AG09319 (cell line): ENCODE results near the gene SLC10A6.

Experiments used
- DNase-seq: peaks from one replicate; pipeline ENCODE4 v3.0.0-alpha.2; 2010; ENCODE audit warnings: low read depth; ENCODE audit errors: extremely low read depth
- CTCF ChIP-seq: IDR thresholded peaks from 2 replicates; pipeline ENCODE4 v1.5.1; 2011; ENCODE audit warnings: low read depth, mild to moderate bottlenecking, inconsistent platforms, low read length, moderate library complexity

Gene SLC10A6

DNA sequence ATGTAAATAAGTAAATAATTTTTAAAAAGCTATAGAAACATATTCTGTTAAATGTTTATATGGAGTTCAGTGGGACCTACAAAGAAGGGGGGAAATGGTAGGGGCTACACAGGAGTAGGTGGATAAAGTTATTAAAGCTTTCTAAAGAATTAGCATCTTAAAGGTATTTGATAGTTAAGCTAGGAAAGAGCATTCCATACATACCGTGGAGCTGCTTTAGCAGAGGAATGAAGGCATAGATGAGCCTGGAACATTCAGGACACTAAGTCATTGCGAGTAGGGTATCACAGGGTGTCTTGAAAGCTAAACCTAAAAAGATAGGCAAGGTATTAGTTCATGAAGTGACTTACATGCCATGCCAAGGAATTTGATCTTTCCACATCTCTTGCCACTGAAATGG lies 60.4 kb downstream of the SLC10A6 start:
- DNase-seq = no peak
- no peak for TF ChIP-seq CTCF

DNA sequence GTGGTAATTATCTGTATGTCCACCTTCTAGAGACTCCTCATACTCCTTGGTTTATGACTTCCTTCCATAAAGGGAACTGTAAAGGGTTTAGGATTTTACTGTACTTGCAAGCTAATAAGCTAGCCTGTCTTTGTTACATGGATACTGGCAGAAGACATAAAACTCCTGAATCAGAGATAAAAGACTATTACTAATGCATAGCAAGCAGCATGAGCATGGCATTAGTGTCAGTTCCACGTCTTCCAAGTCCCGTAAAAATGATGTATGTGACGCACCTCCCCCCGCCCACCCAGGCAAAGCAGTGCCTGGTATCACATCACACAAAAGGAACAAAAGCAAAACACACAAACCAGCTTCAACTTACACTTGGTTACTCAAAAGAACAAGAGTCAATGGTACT lies 71.0 kb downstream of the SLC10A6 start:
- no peak for DNase-seq
- no peak for TF ChIP-seq CTCF

DNA sequence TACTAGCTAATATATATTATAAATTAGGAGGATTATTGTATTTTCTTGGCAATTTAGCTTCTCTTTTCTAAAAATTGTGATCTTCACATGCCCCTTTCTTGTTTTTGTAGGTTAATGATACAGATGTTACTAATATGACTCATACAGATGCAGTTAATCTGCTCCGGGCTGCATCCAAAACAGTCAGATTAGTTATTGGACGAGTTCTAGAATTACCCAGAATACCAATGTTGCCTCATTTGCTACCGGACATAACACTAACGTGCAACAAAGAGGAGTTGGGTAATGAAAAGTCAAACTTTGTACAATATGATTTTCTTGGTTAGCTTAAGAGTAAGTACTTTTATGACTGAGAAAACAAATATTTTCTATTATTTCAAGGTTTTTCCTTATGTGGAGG lies 74.1 kb downstream of the SLC10A6 start:
- DNase-seq = no peak
- TF ChIP-seq CTCF = no peak
